NCI-H2196 (cell line): ENCODE measurements around the gene TMEM87B.

Experiments
- DNase-seq: peaks from one replicate; lab custom pipeline; 2025; ENCODE audit not compliant: unreplicated experiment; lab: John Stamatoyannopoulos, UW

Gene TMEM87B

DNA sequence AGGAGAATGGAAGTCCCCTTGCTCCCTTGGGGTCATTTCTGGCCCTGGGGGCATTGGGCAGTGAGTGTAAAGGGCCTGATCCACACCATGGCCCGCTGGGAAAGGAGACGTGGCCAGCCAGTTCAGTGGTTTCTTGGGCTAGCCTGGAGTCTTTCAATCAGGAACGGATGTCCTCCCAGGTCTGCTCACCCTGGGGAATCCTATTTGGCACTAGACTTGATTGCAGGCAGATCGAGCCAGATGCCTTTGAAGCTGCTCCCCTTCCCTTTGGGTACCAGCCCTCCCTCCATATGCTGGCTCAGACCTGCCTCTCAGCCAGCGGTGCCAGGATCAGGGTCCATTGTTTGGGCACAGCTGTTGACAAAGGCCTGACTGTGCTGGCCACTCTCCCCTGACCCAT lies 94.1 kb downstream of the TMEM87B start:
- DNase-seq = no peak

DNA sequence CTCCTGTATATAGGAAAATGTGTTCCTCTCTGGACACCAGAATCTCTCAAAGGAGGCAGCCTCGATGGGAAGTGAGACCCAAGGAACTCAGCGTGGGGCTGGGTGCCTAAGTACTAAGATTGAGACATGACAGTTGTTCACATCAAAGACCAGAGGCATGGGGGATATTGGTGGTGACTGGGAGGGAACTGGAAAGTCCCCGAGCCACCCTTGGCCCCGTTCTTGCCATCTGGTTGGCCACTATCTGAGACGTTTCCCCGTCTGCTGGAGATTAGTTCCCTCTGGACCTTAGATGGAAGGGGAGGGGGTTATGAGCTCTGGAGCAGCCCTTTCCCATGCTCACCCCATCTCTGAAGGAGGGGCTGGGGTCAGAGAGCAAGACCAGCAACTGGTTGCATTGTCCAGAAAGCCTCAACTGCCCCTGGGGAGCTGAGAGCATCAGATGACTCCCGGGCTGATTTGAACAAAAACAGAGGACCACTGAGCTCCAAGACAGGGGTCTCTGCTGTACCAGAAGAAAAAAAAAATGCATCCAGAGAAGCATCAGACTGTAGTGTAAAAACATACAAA lies 94.9 kb downstream of the TMEM87B start:
- no peak for DNase-seq

DNA sequence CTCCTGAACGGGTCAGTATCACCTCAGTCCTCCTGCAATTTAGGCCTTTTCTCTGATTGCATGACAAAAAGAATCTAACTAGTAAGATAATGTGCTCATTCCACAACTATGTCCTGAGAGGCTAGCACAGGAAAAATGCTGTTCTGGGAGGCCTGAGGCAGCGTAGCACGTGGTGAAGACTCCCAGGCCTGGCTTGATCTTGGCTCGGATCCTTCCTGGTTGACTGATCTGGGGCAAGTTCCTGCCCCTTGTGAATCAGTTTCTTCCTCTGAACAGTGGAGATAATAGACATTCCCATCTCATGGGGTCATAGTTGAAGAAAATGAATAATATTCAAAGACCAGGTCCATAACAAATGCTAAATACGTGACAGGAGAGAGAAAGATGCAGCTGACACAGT lies 95.4 kb downstream of the TMEM87B start:
- no peak for DNase-seq

DNA sequence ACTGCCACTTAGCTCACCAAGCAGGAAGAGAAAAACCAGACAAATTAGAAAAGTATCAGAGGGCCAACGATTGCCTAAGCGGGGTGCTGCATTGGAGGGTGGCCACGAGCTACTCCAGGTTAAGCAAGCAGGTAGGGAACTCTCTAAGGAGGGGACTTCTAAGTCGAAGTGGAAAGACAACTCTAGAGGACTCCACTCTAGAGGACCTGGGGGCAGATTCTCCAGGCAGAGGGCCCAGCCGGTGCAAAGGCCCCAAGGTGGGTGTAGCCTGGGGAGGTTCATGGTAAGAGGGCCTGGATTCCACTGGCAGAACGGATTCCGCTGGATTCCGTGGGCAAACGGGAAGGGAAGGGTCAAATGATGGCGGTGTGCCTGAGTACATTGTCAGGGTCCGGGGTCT lies 95.8 kb downstream of the TMEM87B start:
- DNase-seq = no peak

DNA sequence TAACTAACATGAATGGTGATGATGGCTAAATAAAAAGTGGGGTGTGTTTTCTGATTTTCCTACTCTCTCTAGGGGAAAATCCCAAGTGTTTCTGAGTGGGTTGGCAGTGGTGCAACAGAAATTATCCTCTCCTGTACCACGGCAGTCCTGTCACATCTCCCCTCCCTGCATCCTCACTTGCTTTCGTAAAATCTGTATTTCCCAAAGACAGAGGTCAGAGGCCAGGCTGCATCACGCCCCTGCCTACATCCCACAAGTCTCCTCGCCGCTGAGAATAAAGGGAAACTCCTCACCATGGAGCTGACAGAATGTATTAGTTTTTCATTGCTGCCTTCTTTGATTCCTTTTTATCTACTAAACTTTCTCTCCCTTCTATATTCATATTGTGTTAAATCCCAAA lies 96.2 kb downstream of the TMEM87B start:
- no peak for DNase-seq

DNA sequence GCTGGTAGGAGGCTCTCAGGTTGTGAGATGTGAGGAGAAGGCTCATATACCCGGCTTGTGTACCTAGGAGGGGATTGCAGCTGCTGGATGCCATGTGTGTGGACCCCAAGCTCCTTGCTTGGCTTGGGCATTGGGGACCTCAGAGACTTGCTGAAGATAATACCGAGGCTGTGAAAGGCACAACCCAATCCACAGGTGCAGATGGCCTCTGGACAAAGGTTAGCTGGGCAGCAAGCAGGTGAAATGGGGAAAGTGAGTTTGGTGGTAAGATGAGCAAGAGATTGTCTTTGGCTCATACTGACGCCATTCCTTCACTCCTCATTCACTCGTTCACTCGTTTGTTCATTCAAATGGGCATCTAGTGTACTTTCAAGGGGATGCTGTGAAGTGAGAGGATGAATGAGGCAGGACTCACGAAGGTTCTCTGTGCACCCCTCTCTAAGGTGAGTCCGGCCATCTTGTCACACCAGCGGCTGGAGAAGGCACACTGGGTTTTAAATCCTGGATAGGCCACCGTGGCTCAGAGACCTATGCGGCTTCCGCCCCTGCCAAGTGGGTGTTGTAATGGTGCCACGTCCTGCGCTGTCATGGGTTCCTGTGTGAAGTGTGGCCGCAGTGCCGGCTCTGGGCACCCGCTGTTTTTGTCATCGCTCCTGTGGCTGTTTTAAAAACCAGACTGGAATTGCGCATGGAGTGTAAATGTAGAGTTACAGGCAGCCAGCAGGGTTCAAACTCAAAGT lies 96.8 kb downstream of the TMEM87B start:
- DNase-seq = no peak

DNA sequence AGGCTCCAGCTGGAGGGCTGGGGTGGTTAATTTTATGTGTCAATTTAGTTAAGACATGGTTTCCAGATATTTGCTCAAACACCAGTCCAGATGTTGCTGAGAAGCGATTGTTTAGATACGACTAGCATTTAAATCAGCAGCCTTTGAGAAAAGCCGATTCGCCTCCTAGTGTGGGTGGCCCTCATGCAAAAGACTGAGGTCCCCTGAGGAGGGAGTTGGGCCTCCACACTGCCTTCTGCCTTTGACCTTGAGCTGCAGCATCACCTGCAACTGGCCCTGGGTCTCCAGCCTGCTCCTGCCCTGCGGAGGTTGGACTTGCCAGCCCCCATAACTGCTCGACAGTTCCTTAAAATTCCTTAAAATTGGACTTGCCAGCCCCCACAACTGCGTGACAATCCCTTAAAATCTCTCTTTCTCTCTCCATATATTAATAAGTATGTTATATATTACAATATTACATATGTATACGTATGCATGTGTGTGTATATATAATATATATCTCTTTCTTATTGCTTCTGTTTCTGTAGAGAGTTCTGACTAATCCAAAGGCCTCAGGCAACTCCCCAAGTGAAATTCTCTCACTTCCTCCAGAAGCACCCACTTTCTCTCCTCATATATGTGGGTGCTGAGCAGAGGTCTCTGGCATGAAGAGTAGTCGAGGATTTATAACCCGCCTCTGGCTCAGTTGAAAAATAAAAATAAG lies 97.6 kb downstream of the TMEM87B start:
- DNase-seq = no peak

DNA sequence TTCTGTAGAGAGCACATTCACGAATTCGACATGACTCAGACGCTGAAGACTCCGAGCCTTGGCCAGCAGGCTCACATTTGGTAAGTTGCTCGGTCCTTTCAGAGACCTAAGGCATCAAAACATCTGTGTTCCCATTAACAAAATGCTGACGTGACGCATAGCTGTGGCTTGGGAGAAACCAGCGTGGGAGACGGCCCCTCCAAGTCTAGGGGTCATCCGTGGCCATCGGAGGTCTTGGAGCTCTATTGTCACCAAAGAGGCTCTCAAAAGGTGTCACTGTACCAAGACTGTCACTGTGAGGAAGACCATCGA lies 98.1 kb downstream of the TMEM87B start:
- no peak for DNase-seq

DNA sequence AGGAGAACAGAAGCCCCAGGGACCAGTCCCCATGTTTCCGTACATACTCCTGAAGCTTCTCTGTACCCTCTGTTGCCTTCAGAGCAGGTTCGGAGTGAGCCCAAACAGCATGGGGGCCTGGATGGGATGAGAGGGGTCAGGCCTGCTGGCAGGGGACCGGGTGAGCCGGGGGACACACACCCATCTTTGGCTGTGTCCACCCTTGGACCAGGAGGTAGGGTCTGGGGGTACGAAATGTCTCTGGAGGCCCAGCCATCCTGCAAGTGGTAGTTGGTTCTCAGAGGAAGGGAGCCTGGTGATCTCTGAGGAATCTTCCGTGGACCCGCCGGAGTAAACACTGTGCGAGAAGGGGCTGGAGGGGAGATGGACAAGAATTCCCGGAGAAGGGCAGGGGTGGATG lies 98.4 kb downstream of the TMEM87B start:
- no peak for DNase-seq

DNA sequence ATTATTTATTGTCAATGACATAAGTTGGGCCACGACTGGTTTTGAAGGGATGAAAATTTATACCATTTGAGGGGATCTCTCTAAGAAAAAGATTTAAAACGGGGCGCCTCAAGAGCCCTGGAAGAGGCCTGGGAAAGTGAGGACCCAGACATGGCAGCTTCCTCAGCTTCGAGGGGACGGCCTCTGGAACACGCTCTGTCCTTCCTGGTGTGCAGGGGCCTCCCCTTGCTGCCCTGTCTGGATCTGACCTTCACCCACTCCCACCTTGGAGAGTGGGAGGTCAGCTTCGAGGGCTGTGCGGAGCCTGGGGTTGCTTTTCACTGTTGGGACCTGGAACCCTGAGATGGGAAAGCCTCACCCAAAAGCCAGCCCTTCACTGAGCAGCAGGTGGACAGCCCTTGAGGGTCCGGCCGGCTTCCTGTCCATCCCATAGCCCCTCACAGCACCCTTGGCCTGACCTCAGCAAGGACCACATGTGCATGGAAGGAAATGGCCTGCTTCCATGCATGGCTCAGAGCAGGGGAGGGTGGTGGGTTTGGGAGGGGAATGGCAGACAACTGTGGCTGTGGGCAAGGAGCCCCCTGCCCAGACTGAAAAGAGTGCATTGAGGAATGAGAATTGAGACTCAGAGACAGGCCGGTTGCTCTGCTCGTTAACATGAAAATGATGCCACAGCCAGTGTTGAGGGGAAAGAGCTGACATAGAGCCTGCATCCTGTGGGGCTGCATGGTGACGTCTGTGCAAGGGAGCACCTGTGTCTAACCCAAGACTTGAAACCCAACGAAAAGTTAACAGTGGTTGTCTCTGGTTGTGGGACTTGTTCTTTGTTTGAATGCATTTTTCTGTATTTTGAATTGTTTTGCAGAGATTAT lies 99.4 kb downstream of the TMEM87B start:
- DNase-seq = no peak

DNA sequence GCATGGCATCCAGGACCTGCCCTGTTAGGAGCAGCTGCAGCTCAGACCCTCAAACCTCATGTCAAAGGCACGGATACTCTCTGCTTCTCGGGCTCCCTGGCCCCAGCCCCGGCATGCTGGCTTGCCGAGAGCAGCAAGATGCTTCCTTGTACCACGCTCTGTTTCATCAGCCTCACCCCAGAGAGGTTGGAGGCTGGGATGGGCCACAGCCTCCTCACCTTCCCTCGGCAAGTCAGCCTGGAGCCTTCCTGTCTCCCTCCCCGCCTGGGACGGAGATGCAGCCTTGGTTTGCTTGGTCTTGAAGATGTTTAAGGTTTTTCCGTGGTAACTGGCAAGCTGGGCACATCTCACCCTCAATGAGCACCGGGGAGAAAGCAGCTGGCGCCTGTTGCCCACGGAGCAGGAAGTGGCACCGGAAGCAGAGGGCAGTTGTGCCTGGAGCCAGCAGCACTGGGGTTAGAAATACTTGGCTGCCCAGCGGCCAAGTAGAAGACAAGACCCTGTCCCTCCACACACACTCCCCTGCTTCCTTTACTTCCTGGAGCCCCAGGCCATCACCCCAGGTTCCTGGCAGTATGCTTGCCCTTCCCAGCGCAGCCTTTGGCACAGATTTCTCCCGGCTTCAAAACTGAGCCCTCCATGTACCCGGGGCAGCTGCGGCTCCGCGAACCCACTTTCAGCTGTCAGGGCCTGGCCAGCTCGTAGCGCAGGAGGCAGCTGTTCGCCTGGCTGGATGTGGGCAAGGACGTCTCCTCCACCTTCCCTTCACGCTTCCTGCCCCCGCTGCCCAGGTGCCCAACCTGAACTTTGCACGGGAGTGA lies 100.5 kb downstream of the TMEM87B start:
- DNase-seq = no peak

DNA sequence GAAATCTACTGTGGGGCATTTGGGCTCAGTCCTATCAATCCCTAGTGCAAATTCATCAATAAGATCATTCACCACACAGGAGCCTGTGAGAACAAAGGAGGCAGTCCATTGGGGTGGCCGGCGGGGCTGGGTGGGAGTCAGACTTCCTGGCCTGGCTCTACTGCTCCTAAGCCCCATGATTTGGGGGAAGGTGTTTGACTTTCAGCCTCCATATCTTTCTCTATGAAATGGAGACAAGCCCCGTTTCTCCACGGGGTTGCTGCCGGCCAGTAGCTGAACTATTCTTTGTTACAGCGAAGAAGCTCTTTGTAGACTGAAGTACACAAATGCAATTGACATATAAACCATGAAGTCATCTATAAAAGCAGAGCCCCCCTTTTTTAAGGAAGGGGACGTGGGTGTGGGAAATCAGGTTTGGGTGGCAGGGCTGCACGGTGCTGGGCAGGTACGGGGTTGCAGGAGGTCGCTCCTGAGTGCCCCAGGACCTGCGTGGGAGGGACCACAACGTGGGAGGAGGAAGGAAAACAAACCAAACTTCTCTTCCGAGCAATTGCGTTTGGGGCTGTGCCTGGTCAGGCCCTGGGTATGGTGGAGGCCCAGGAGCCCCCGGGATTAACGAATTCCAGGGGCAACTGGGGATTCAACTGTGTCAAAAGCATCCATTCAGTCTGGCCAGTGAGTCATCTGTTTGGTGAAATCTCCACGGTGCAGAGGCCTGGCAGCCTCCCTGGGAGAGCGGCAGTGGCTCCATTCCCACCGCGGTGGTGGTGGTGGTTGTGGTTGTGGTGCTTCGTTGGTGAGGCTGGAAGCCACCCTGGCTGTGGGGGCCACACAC lies 101.3 kb downstream of the TMEM87B start:
- no peak for DNase-seq

DNA sequence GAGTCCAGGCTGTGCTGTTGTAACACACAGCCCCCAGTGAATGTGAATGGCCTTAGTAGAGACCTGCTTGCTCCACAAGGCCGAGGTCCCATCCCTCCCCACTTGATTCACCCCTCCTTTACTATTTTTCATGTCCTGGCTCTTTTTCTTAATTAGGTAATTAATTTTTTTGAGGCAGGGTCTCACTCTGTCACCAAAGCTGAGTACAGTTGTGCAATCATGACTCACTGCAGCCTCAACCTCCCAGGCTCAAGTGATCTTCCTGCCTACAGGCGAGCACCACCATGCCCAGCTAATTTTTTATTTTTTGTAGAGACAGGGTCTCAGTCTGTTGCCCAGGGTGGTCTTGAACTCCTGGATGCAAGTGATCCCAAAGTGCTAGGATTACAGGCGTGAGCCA lies 102.4 kb downstream of the TMEM87B start:
- no peak for DNase-seq

DNA sequence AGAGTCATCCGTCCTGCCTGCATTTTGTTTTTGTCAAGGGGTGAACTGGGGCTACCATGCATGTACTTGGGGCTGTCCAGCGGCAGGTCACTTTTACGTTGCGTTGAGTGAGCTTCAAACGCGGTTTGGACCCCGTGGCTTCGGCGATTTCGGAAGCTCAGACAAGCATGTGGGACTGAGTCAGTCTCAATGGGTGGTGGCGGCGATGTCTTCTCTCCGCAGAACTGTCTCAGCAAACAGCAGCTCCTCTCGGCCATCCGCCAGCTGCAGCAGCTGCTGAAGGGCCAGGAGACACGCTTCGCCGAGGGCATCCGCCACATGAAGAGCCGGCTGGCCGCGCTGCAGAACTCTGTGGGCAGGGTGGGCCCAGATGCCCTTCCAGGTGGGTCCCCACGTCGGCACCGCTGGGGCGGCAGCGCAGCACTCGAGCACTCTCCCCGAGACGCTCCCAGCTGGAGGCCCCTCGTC lies 104.4 kb downstream of the TMEM87B start:
- no peak for DNase-seq

DNA sequence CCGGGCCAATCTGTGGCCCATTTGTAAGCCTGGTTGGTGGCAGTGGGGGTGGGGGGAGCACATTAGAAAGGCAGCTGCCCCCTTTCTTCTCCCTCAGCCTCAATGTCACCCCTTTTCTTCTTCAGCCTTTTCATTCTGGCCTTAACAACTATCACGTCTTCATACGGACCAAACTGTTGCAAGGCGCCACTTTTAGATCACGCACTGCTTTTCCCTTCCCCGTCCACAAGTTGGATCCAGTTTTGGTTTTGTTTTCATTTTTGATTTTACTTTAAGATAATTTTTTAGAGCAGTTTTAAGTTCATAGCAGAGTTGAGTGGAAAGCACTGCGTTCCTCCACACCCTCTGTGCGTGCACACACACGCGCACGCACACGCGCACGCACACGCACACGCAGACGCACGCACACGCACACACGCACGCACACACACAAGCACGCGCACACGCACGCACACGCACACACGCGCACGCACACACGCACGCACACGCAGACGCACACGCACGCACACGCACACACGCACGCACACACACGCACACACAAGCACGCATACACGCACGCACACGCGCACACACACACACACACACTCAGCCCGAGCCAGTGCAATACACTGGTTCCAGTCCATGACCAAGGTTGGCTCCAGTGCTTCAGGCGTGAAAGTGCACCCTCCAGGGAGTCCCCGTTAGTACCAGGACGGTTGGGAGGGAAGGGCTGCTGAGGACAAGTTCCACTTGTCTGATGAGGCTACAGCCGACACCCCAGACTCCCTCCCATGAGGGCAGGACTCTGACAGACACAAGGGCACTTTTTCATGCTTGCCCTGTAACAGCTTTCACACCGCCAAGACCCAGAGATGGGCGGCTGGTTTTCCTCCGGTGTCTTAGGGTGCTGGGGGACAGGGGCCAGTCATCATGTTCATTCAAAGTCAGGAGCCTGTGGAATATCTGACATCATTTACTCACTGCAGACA lies 105.5 kb downstream of the TMEM87B start:
- DNase-seq = no peak

DNA sequence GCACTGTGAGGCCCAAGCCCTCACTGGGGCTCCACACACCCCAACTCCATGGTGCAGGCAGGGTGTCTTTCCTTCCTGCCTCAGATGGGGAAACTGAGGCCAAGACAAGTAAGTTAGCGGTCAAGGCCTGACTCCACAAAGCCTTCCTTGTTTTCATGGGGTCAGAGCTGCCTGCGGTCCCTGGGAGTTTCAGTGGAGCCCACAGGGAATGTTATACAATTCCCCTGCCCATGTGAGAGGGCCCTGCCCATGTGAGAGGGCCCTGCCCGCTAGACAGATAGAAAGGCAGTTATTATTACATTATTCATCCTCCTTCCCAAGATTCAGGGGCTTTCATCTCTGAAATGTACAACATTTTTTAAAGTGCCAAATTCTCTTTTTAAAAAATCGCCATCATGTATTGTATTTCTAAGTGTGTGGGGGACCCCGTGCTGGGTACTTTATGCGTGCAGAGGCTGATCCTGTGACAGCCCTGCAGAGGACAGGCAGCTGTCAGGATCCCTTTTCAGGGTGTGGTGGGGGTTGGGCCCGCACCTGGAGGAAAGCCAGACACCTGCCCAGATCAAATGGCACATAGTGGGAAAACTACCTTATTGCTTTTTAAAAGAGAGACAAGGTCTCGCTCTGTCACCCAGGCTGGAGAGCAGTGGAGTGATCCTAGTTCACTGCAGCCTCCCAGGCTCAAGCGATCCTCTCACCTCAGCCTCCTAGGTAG lies 106.5 kb downstream of the TMEM87B start:
- DNase-seq = peak; percentile 14

DNA sequence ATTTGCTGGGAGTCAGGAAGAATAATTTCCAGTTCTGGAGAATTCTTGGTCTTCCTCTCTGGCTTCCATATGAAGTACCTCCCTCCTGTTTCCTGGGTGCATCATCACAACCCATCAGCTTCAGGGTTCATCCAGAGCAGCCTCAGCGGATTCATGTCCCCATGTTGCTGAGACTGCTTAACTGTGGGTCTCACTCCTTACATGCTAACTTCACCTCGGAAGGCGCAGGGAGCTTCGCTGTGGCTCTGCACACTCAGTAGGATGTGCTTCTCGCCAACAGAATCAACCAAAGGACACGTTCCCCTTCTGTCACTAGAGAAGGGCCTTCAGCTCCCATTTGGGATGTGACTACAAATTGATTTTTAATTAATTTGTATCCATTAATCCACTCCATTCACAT lies 107.3 kb downstream of the TMEM87B start:
- no peak for DNase-seq

DNA sequence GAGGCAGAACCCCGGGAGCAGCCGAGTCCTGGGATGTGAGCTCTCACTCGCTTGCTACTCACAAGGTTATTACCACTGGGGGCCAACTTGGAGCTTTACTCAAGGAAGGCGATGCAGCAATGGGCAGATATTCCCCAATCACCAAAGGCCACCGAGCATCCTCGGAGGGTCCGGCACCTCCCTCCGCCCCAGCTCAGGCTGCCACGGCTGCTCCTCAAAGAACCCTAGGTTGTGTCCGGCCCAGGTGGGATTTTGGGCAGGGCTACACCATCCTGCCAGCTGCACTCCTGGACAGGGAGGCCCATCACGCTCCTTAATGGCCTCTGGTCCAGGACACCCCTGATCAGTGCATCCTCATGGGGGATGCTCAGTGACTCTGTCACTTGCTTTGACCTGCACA lies 107.9 kb downstream of the TMEM87B start:
- DNase-seq = no peak
